Mammary epithelial cell (primary cell): Measurements from ENCODE around the gene RGS5.

Experiments
- CTCF ChIP-seq, 2 donors: IDR thresholded peaks in 1 of 2; conservative IDR thresholded peaks in 1 of 2; 2 replicates each; pipeline ENCODE4 v1.5.1; 2011 to 2012; ENCODE audit warnings: inconsistent platforms in 2 of 2, low read length in 2 of 2, mild to moderate bottlenecking in 2 of 2, control low read depth in 1 of 2, low read depth in 1 of 2; ENCODE audit not compliant: insufficient read depth in 1 of 2; ENCODE audit errors: extremely low read depth in 1 of 2
- EZH2 ChIP-seq: IDR thresholded peaks from 2 replicates; pipeline ENCODE4 v1.6.1; 2012; ENCODE audit warnings: low read length, inconsistent platforms, borderline replicate concordance

GRCh38 chr1:163141556-163141955, 61.2 kb downstream of the RGS5 start:
- TF ChIP-seq EZH2 = no peak
- no peak for TF ChIP-seq CTCF (conservative IDR thresholded peaks at IDR 0.05 in 1 of 2, IDR thresholded peaks at IDR 0.05 in 1 of 2; ENCODE audit: extremely low read depth in 1 of 2, insufficient read depth in 1 of 2, low read depth in 1 of 2, low read length in 2 of 2)
